ENCODE measurements around the gene NGEF. TPM values are rescaled to one million over a fixed set of nuclear protein-coding genes. Genes with fewer than 3 reads are reported as not detected.

NGEF gene
- total RNA-seq, 1 experiment from 2014 or later: 1.9 TPM

DNA sequence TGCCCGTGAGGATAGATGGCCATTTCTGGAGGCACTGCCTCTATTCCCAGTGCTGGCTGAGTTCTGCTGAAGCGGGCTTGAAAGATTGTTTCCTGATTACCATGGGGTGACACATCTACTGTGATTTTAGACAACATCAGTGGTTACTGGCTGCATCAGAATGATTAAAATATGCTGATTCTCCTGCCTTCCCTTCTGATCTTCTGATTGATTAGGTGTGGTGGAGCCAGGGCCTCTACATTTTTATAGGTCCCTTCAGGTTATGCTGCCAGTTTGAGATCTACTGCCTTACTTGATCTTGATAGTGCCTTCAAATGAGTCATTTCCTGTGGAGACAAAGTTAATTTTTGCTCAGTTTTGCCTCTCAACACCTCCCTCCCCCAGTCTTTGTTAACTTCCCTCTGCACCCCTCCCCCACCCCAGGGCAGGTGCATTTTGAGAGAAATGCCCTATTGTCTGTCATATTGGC, 174.6 kb downstream of the NGEF start:
- Mint-ChIP-seq H3K27ac (peak overlapping the region in 1 of 3 experiments; percentile 45; a peak in 2 of 7 replicates), H3K4me3 (no peak overlapping the region), H3K36me3 (ENCODE audit: insufficient read depth in 1 of 3, low read depth in 3 of 3) (peaks cover 7 to 65% (median 54%) of the 10 kb centered on the region in 3 experiments; a peak in 6 of 7 replicates), H3K9me3 (no peaks in the 10 kb centered on the region), H3K4me1 (peaks cover 4 to 7% of the 10 kb centered on the region in 2 experiments; a peak in 2 of 4 replicates), H3K27me3 (ENCODE audit: low read depth) (no peaks in the 10 kb centered on the region; the same call in 1 of the 2 replicates)
- H4K20me1 ChIP-seq (ENCODE audit: control insufficient read depth, insufficient read depth, insufficient read length): no peaks in the 10 kb centered on the region
- H3K79me1 ChIP-seq (ENCODE audit: insufficient read depth, low read depth, low read length, poor library complexity, severe bottlenecking): peaks cover 2% of the 10 kb centered on the region
- H3K23me2 ChIP-seq (ENCODE audit: insufficient read length, low read depth, low read length, poor library complexity, severe bottlenecking): no peaks in the 10 kb centered on the region
- H2BK5ac ChIP-seq (ENCODE audit: insufficient read length, low read length): no peak overlapping the region
- no peak overlapping the region for H2BK12ac ChIP-seq (ENCODE audit: insufficient read length, low read depth, low read length)
- no peak overlapping the region for H3K4ac ChIP-seq (ENCODE audit: low read depth, low read length)
- TF ChIP-seq, protein P1, sequence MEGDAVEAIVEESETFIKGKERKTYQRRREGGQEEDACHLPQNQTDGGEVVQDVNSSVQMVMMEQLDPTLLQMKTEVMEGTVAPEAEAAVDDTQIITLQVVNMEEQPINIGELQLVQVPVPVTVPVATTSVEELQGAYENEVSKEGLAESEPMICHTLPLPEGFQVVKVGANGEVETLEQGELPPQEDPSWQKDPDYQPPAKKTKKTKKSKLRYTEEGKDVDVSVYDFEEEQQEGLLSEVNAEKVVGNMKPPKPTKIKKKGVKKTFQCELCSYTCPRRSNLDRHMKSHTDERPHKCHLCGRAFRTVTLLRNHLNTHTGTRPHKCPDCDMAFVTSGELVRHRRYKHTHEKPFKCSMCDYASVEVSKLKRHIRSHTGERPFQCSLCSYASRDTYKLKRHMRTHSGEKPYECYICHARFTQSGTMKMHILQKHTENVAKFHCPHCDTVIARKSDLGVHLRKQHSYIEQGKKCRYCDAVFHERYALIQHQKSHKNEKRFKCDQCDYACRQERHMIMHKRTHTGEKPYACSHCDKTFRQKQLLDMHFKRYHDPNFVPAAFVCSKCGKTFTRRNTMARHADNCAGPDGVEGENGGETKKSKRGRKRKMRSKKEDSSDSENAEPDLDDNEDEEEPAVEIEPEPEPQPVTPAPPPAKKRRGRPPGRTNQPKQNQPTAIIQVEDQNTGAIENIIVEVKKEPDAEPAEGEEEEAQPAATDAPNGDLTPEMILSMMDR (conservative IDR thresholded peaks at IDR 0.05): no peak
- H2BK15ac ChIP-seq (ENCODE audit: low read depth, low read length): no peak overlapping the region
- no peak overlapping the region for H3T11ph ChIP-seq (ENCODE audit: low read length)
- no peaks in the 10 kb centered on the region; the same call in 1 of the 2 replicates for H3K4me1 ChIP-seq (ENCODE audit: insufficient read depth, low read length)
- H2BK120ac ChIP-seq (ENCODE audit: low read depth, low read length, poor library complexity, severe bottlenecking): no peak overlapping the region
- H3K79me2 ChIP-seq (ENCODE audit: insufficient read depth, low read length): no peaks in the 10 kb centered on the region
- no peak overlapping the region for H3K27ac ChIP-seq (ENCODE audit: insufficient read length, low read depth, low read length)
- H3K4me2 ChIP-seq (ENCODE audit: insufficient read depth, insufficient read length, low read length): no peak overlapping the region
- H3K9me3 ChIP-seq (ENCODE audit: control insufficient read depth, low read depth, low read length): no peaks in the 10 kb centered on the region
- no peak overlapping the region for H3K14ac ChIP-seq (ENCODE audit: insufficient read depth, low read length)
- no peak overlapping the region for H4K5ac ChIP-seq (ENCODE audit: insufficient read length, low read depth, low read length)
- H3K18ac ChIP-seq (ENCODE audit: insufficient read length, low read depth, low read length): no peak overlapping the region
- no peak overlapping the region for H2AFZ ChIP-seq (ENCODE audit: low read length)
- H3K27me3 ChIP-seq (ENCODE audit: insufficient read depth, low read length): no peaks in the 10 kb centered on the region
- no peak overlapping the region for H3K56ac ChIP-seq (ENCODE audit: insufficient read length, low read depth, low read length)
- WGBS (ENCODE audit: extremely low coverage, insufficient read length, low lambda C conversion rate): no CpG with 5 or more reads among the region's 2 CpGs
- H4K8ac ChIP-seq (replicated peaks; ENCODE audit: insufficient read length, low read depth, low read length): no peak overlapping the region
- H4K91ac ChIP-seq (ENCODE audit: insufficient read length, low read depth, low read length): no peak overlapping the region
- H2BK20ac ChIP-seq (ENCODE audit: low read depth, low read length, poor library complexity, severe bottlenecking): no peak overlapping the region
- H2AK5ac ChIP-seq (ENCODE audit: insufficient read length, low read length): no peak overlapping the region
- H3K23ac ChIP-seq (ENCODE audit: insufficient read length, low read depth, low read length): no peak overlapping the region
- no peak for DNase-seq
- H3K9ac ChIP-seq (ENCODE audit: extremely low read depth, insufficient read length, low read length): no peak overlapping the region

Data from H9 (cell line).